NCI-H2227 treated with DMSO at 0.1 percent for 48 hours (cell line): Measurements from ENCODE around the gene FBXW11.
A peak's percentile ranks its signal among the peaks of the same experiment; 100 is the strongest.

Experiments
- DNase-seq: peaks from one replicate; lab custom pipeline; 2025; lab: John Stamatoyannopoulos, UW

The FBXW11 gene

GRCh38 chr5:172006321-172007174 lies at the start of gene FBXW11:
Gene FBXW11, minus strand, starts transcription at chr5:172006638. Its CDS starts 136 bp downstream, at chr5:172006502.
- DNase-seq, result peak; percentile 90

GRCh38 chr5:172055996-172056395 lies 49.6 kb upstream of the FBXW11 start:
- no peak for DNase-seq

- DNase-seq, result no peak
Measured at GRCh38 chr5:172055421-172055820, 49.0 kb upstream of the FBXW11 start.

- no peak for DNase-seq
Measured at GRCh38 chr5:172054611-172055153, 48.2 kb upstream of the FBXW11 start.

GRCh38 chr5:172052450-172053236 lies 46.2 kb upstream of the FBXW11 start:
- DNase-seq, result no peak

- no peak for DNase-seq
Measured at GRCh38 chr5:172051643-172052339, 45.4 kb upstream of the FBXW11 start.

- no peak for DNase-seq
Measured at GRCh38 chr5:172050080-172050479, 43.6 kb upstream of the FBXW11 start.

- DNase-seq, result no peak
Measured at GRCh38 chr5:172049226-172049796, 42.9 kb upstream of the FBXW11 start.

GRCh38 chr5:172048539-172049101 lies 42.2 kb upstream of the FBXW11 start:
- no peak for DNase-seq

- no peak for DNase-seq
Measured at GRCh38 chr5:172048170-172048422, 41.7 kb upstream of the FBXW11 start.

- no peak for DNase-seq
Measured at GRCh38 chr5:172046593-172046992, 40.2 kb upstream of the FBXW11 start.

- no peak for DNase-seq
Measured at GRCh38 chr5:172045315-172045632, 38.8 kb upstream of the FBXW11 start.

GRCh38 chr5:172044631-172045314 lies 38.3 kb upstream of the FBXW11 start:
- DNase-seq, result no peak

- no peak for DNase-seq
Measured at GRCh38 chr5:172043865-172044264, 37.4 kb upstream of the FBXW11 start.

- no peak for DNase-seq
Measured at GRCh38 chr5:172042183-172042582, 35.7 kb upstream of the FBXW11 start.

GRCh38 chr5:172038167-172038566 lies 31.7 kb upstream of the FBXW11 start:
- no peak for DNase-seq

- no peak for DNase-seq
Measured at GRCh38 chr5:172035049-172035448, 28.6 kb upstream of the FBXW11 start.

- no peak for DNase-seq
Measured at GRCh38 chr5:172031894-172032461, 25.5 kb upstream of the FBXW11 start.

GRCh38 chr5:172029876-172030275 lies 23.4 kb upstream of the FBXW11 start:
- DNase-seq, result no peak

- no peak for DNase-seq
Measured at GRCh38 chr5:172028167-172028566, 21.7 kb upstream of the FBXW11 start.
